Measurements from ENCODE around the gene SELENOM.
"Not testable (repeated sequence)": the region's sequence is repeated elsewhere in the genome, so short reads cannot be mapped to it uniquely, and the experiment has no call there.

SELENOM gene

DNA sequence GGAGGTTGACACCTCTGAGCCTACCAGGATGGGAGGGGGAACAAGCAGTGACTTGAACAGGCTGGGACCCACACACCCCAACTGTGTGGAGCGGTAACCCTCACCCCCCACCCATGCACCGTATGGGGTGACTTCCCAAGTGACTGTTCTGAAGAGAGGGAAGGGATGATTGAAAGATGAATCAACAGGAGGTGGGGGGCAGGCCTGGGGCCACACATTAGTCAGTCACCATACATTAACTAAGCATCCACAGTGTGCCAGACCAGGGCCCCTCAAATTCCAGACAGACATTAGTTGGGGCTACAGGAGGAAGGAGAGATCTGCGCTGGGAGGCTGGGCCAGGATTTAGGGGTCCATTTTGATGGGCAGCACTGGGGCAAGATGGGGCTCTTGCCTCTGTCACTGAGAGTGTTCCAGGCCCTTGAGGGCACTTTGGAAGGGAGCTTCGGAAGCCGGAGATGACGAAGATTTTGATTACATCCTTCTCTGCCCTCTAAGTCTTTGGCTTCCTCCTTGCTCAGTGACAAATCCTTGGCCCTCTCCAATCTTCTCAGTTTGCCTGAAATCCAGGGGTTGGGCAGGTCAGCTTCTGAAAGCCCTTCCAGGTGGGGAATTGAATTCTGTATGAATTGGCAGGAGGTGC, 25.3 kb downstream of the SELENOM start:
- peak overlapping the region; percentile 83 for H3K4me3 ChIP-seq (ENCODE audit: low read depth, low read length)
- no peak for DNase-seq (ENCODE audit: low read depth, low spot score)
- in situ Hi-C loops (cut with HindIII; ENCODE audit: low sequenced_read_pairs), result no loop called here
- TF ChIP-seq CTCF (IDR thresholded peaks at IDR 0.05; ENCODE audit: low read depth, low read length), result no peak

DNA sequence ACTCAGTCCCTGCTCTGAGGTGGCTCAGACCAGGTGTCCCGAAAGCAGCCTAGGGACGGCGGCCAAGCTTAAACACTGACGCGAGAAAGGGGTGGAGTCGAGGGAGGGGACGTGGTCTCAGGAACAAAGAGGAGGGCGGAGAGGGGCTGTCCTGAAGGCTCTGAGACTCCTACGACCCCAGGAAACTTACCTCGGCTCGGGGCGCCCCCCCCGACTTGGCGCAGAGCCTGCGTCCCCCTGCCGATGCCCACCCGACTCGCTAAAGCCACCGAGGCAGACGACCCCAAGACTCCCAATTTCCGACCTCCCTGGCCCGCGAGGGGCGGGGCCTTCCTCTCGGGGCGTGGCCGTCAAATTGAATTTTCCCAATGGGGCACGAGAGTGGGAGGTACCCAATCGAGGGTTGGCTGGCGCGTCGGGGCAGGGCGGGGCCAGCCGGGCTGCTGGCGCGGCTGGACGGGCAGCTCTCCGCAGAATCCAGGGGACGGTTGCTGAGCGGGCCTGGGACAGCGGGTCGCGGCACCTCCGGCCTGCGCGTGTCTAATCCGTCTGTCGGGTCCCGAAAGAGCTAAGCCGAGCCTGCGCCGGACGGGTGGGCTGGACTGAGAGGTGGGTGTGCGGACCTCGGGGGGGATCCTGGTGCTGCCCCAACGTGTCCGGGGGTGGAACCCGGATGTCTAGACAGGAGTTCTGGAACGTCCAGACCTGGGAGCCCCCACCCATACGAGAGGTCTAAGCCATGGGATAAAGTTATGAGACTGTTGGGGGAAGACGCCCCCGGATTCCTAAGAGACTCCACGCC, 26.3 kb downstream of the SELENOM start, which contains the start of gene SMTN:
SMTN (plus strand) TSS at position 471 of the 802 bp plus-strand sequence. CDS start 1,941 bp downstream, outside the sequence.
- in situ Hi-C loops (cut with HindIII; ENCODE audit: low sequenced_read_pairs), result no loop called here
- TF ChIP-seq CTCF (IDR thresholded peaks at IDR 0.05; ENCODE audit: low read depth, low read length), result no peak
- peak; percentile 91 for DNase-seq (ENCODE audit: low read depth, low spot score)
- H3K4me3 ChIP-seq (ENCODE audit: low read depth, low read length), result peak within 1 kb of the TSS; percentile 83

- in situ Hi-C loops (cut with HindIII; ENCODE audit: low sequenced_read_pairs), result no loop called here
- DNase-seq (ENCODE audit: low read depth, low spot score), result no peak
- TF ChIP-seq CTCF (IDR thresholded peaks at IDR 0.05; ENCODE audit: low read depth, low read length), result no peak
- peak overlapping the region; percentile 83 for H3K4me3 ChIP-seq (ENCODE audit: low read depth, low read length)
Observed at GRCh38 chr22:31080164-31080847, 27.1 kb downstream of the SELENOM start.

DNA sequence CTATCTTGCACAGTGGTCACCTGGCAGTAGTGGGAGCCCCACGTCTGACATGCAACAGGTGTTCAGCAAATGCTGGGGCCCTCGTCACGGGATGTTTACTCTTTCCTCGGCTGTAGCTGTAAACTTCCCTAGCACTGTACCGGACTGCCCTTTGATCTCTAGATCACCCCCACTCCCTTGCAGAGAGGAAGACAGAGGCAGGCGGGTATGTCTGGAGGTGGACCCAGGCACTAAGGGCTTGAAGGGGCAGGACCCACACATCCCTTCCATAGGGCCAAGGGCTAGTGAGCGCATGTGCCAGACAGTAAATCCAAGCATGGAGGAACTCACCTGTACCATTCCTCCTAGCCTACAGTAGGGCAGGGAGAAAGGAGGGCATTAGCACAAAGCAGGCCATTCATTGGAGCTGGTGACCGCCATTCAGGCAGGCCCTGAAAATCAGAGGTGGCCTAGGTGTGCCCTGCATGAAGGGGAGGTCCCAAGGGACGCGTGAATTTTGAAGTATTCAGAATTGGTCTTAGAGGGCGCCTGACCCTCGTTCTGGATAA, 28.2 kb downstream of the SELENOM start:
- in situ Hi-C loops (cut with HindIII; ENCODE audit: low sequenced_read_pairs), result no loop called here
- no peak for TF ChIP-seq CTCF (IDR thresholded peaks at IDR 0.05; ENCODE audit: low read depth, low read length)
- H3K4me3 ChIP-seq (ENCODE audit: low read depth, low read length), result no peak overlapping the region
- DNase-seq (ENCODE audit: low read depth, low spot score), result no peak

GRCh38 chr22:31078389-31078788, 29.0 kb downstream of the SELENOM start:
- DNase-seq (ENCODE audit: low read depth, low spot score); in situ Hi-C loops (cut with HindIII; ENCODE audit: low sequenced_read_pairs): not testable (repeated sequence)

DNA sequence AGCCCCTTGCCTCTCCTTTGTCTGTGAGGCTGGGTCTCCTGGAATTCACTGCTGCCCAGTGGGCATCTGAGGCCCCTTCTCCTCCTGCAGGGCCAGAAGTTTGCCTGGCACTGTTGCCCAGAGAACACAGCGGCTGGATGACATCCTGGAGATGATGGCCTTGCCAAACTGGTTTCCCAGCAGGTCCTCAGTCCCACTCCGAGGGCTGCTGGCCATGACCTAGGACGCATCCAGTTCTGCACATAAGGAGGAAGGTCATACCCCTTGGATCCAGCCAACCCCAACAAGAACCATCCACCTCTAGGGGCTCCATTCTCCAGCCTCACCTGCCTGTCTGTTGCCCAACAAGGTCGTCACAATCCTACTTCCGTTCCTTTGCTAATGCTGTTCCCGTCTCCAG, 29.7 kb downstream of the SELENOM start:
- DNase-seq (ENCODE audit: low read depth, low spot score), result no peak
- TF ChIP-seq CTCF (IDR thresholded peaks at IDR 0.05; ENCODE audit: low read depth, low read length), result no peak
- in situ Hi-C loops (cut with HindIII; ENCODE audit: low sequenced_read_pairs), result no loop called here
- no peak overlapping the region for H3K4me3 ChIP-seq (ENCODE audit: low read depth, low read length)

More at GRCh38 chr22:31078389-31078788, 29.0 kb downstream of the SELENOM start:
- not testable (repeated sequence) for H3K4me3 ChIP-seq (ENCODE audit: low read depth, low read length)

Data from astrocyte of the spinal cord (primary cell).